Activated naive CD8-positive, alpha-beta T cell treated with anti-CD3 and anti-CD28 coated beads, Interleukin-2, amount 50 U/mL, for 24 hours (primary cell): ENCODE measurements around the gene SLC10A6.

Experiments
- ATAC-seq: fragments of 150-1000 bp; cut with Tn5 transposase; one replicate; pipeline ENCODE4 v1.10.0; 2021
- DNase-seq: peaks from one replicate; pipeline ENCODE4 v3.0.0; 2021
- H3K27ac Mint-ChIP-seq: one replicate; pipeline ENCODE4 v1.8.0; 2021; ENCODE audit warnings: mild to moderate bottlenecking, mixed read lengths
- H3K27me3 Mint-ChIP-seq: one replicate; pipeline ENCODE4 v1.8.0; 2021; ENCODE audit warnings: mixed read lengths
- H3K36me3 Mint-ChIP-seq: one replicate; pipeline ENCODE4 v1.8.0; 2021; ENCODE audit warnings: low read depth, mixed read lengths
- H3K4me1 Mint-ChIP-seq: one replicate; pipeline ENCODE4 v1.8.0; 2021; ENCODE audit warnings: mixed read lengths
- H3K4me3 Mint-ChIP-seq: one replicate; pipeline ENCODE4 v1.8.0; 2021; ENCODE audit warnings: mild to moderate bottlenecking, moderate library complexity, mixed read lengths
- H3K9me3 Mint-ChIP-seq: one replicate; pipeline ENCODE4 v1.8.0; 2021; ENCODE audit warnings: mixed read lengths

SLC10A6 gene

GRCh38 chr4:86833615-86834014 is 15.6 kb downstream of the SLC10A6 start:
- Mint-ChIP-seq H3K9me3 (no peaks in the 10 kb centered on the region), H3K4me3 (no peak overlapping the region), H3K27ac (no peak overlapping the region), H3K4me1 (no peaks in the 10 kb centered on the region), H3K36me3 (no peaks in the 10 kb centered on the region), H3K27me3 (no peaks in the 10 kb centered on the region)
- DNase-seq, result no peak
- no peak for ATAC-seq

GRCh38 chr4:86831262-86832130 is 17.7 kb downstream of the SLC10A6 start:
- Mint-ChIP-seq H3K27me3 (no peaks in the 10 kb centered on the region), H3K4me3 (no peak overlapping the region), H3K4me1 (no peaks in the 10 kb centered on the region), H3K27ac (no peak overlapping the region), H3K9me3 (no peaks in the 10 kb centered on the region), H3K36me3 (no peaks in the 10 kb centered on the region)
- DNase-seq (no peak), ATAC-seq (no peak)

- no peak for DNase-seq
- no peak for ATAC-seq
- Mint-ChIP-seq H3K4me1 (no peaks in the 10 kb centered on the region), H3K9me3 (no peaks in the 10 kb centered on the region), H3K36me3 (no peaks in the 10 kb centered on the region), H3K27ac (no peak overlapping the region), H3K27me3 (no peaks in the 10 kb centered on the region), H3K4me3 (no peak overlapping the region)
Observed at GRCh38 chr4:86825511-86825910, 23.7 kb downstream of the SLC10A6 start.

- Mint-ChIP-seq H3K4me3 (no peak overlapping the region), H3K27ac (no peak overlapping the region), H3K36me3 (no peaks in the 10 kb centered on the region), H3K9me3 (no peaks in the 10 kb centered on the region), H3K4me1 (no peaks in the 10 kb centered on the region), H3K27me3 (no peaks in the 10 kb centered on the region)
- DNase-seq, result no peak
- ATAC-seq, result no peak
Observed at GRCh38 chr4:86822136-86822535, 27.0 kb downstream of the SLC10A6 start.

- H3K27me3 Mint-ChIP-seq, result no peaks in the 10 kb centered on the region
- DNase-seq (no peak), ATAC-seq (no peak)
- H3K4me3 Mint-ChIP-seq, result no peak overlapping the region
- no peaks in the 10 kb centered on the region for H3K4me1 Mint-ChIP-seq
- no peak overlapping the region for H3K27ac Mint-ChIP-seq
- no peaks in the 10 kb centered on the region for H3K9me3 Mint-ChIP-seq
- no peaks in the 10 kb centered on the region for H3K36me3 Mint-ChIP-seq
Observed at GRCh38 chr4:86821151-86821550, 28.0 kb downstream of the SLC10A6 start.

- H3K9me3 Mint-ChIP-seq, result peaks cover 8% of the 10 kb centered on the region
- no peaks in the 10 kb centered on the region for H3K4me1 Mint-ChIP-seq
- ATAC-seq (no peak), DNase-seq (no peak)
- H3K4me3 Mint-ChIP-seq, result no peak overlapping the region
- no peak overlapping the region for H3K27ac Mint-ChIP-seq
- no peaks in the 10 kb centered on the region for H3K36me3 Mint-ChIP-seq
- no peaks in the 10 kb centered on the region for H3K27me3 Mint-ChIP-seq
Observed at GRCh38 chr4:86819561-86819960, 29.6 kb downstream of the SLC10A6 start.

GRCh38 chr4:86818841-86819240 is 30.3 kb downstream of the SLC10A6 start:
- H3K9me3 Mint-ChIP-seq, result peaks cover 8% of the 10 kb centered on the region
- ATAC-seq (no peak), DNase-seq (no peak)
- H3K27ac Mint-ChIP-seq, result no peak overlapping the region
- no peaks in the 10 kb centered on the region for H3K36me3 Mint-ChIP-seq
- H3K27me3 Mint-ChIP-seq, result no peaks in the 10 kb centered on the region
- no peak overlapping the region for H3K4me3 Mint-ChIP-seq
- no peaks in the 10 kb centered on the region for H3K4me1 Mint-ChIP-seq

GRCh38 chr4:86818211-86818610 is 31.0 kb downstream of the SLC10A6 start:
- H3K27me3 Mint-ChIP-seq, result no peaks in the 10 kb centered on the region
- ATAC-seq, result no peak
- DNase-seq, result no peak
- H3K4me3 Mint-ChIP-seq, result no peak overlapping the region
- H3K4me1 Mint-ChIP-seq, result no peaks in the 10 kb centered on the region
- H3K9me3 Mint-ChIP-seq, result peaks cover 8% of the 10 kb centered on the region
- H3K27ac Mint-ChIP-seq, result no peak overlapping the region
- H3K36me3 Mint-ChIP-seq, result no peaks in the 10 kb centered on the region

GRCh38 chr4:86816501-86817273 is 32.5 kb downstream of the SLC10A6 start:
- H3K36me3 Mint-ChIP-seq, result no peaks in the 10 kb centered on the region
- H3K4me1 Mint-ChIP-seq, result no peaks in the 10 kb centered on the region
- no peak overlapping the region for H3K4me3 Mint-ChIP-seq
- no peak overlapping the region for H3K27ac Mint-ChIP-seq
- H3K27me3 Mint-ChIP-seq, result no peaks in the 10 kb centered on the region
- DNase-seq, result no peak
- H3K9me3 Mint-ChIP-seq, result peaks cover 8% of the 10 kb centered on the region
- ATAC-seq, result no peak

- no peak for DNase-seq
- H3K4me1 Mint-ChIP-seq, result no peaks in the 10 kb centered on the region
- H3K27me3 Mint-ChIP-seq, result no peaks in the 10 kb centered on the region
- H3K4me3 Mint-ChIP-seq, result no peak overlapping the region
- H3K36me3 Mint-ChIP-seq, result no peaks in the 10 kb centered on the region
- ATAC-seq, result no peak
- H3K9me3 Mint-ChIP-seq, result peaks cover 8% of the 10 kb centered on the region
- no peak overlapping the region for H3K27ac Mint-ChIP-seq
Observed at GRCh38 chr4:86815653-86816052, 33.5 kb downstream of the SLC10A6 start.

GRCh38 chr4:86810847-86811246 is 38.3 kb downstream of the SLC10A6 start:
- ATAC-seq, result no peak
- Mint-ChIP-seq H3K27ac (no peak overlapping the region), H3K27me3 (no peaks in the 10 kb centered on the region), H3K4me1 (no peaks in the 10 kb centered on the region), H3K4me3 (no peak overlapping the region), H3K36me3 (no peaks in the 10 kb centered on the region), H3K9me3 (peaks cover 8% of the 10 kb centered on the region)
- no peak for DNase-seq

GRCh38 chr4:86809809-86810208 is 39.4 kb downstream of the SLC10A6 start:
- Mint-ChIP-seq H3K36me3 (no peaks in the 10 kb centered on the region), H3K4me3 (no peak overlapping the region), H3K9me3 (no peaks in the 10 kb centered on the region), H3K27ac (no peak overlapping the region), H3K4me1 (no peaks in the 10 kb centered on the region), H3K27me3 (no peaks in the 10 kb centered on the region)
- DNase-seq (no peak), ATAC-seq (no peak)

GRCh38 chr4:86791126-86791525 is 58.1 kb downstream of the SLC10A6 start:
- ATAC-seq (no peak), DNase-seq (no peak)
- H3K4me3 Mint-ChIP-seq, result no peak overlapping the region
- H3K9me3 Mint-ChIP-seq, result no peaks in the 10 kb centered on the region
- H3K36me3 Mint-ChIP-seq, result no peaks in the 10 kb centered on the region
- H3K27ac Mint-ChIP-seq, result no peak overlapping the region
- no peaks in the 10 kb centered on the region for H3K4me1 Mint-ChIP-seq
- no peaks in the 10 kb centered on the region for H3K27me3 Mint-ChIP-seq

- H3K4me3 Mint-ChIP-seq, result no peak overlapping the region
- H3K9me3 Mint-ChIP-seq, result no peaks in the 10 kb centered on the region
- DNase-seq (no peak), ATAC-seq (no peak)
- no peaks in the 10 kb centered on the region for H3K4me1 Mint-ChIP-seq
- no peaks in the 10 kb centered on the region for H3K36me3 Mint-ChIP-seq
- no peaks in the 10 kb centered on the region for H3K27me3 Mint-ChIP-seq
- H3K27ac Mint-ChIP-seq, result no peak overlapping the region
Observed at GRCh38 chr4:86788826-86789225, 60.4 kb downstream of the SLC10A6 start.

- no peaks in the 10 kb centered on the region for H3K4me1 Mint-ChIP-seq
- H3K27me3 Mint-ChIP-seq, result peaks cover 3% of the 10 kb centered on the region
- DNase-seq (no peak), ATAC-seq (no peak)
- no peaks in the 10 kb centered on the region for H3K36me3 Mint-ChIP-seq
- no peak overlapping the region for H3K27ac Mint-ChIP-seq
- no peak overlapping the region for H3K4me3 Mint-ChIP-seq
- H3K9me3 Mint-ChIP-seq, result no peaks in the 10 kb centered on the region
Observed at GRCh38 chr4:86778175-86778574, 71.0 kb downstream of the SLC10A6 start.
